Aorta (tissue), 5 donors: Measurements from ENCODE around the gene OR2D2. TPM values are rescaled to one million over a fixed set of nuclear protein-coding genes. Genes with fewer than 3 reads are reported as not detected.
"Not testable (repeated sequence)": the region's sequence is repeated elsewhere in the genome, so short reads cannot be mapped to it uniquely, and the experiment has no call there.

Experiments
- ATAC-seq: fragments of 200-7000 bp; cut with Tn5 transposase; one replicate; pipeline ENCODE4 v1.9.1; 2022; ENCODE audit warnings: moderate library complexity; ENCODE audit not compliant: low FRiP score
- DNase-seq, 2 donors: peaks; one replicate each; pipeline ENCODE4 v3.0.0-alpha.2; 2020
- H3K27ac ChIP-seq, 2 donors: one replicate each; pipeline ENCODE4 v1.5.1; 2013; ENCODE audit warnings: low read length in 2 of 2, mild to moderate bottlenecking in 2 of 2, moderate library complexity in 2 of 2, control low read depth in 1 of 2, inconsistent platforms in 1 of 2, low read depth in 1 of 2
- H3K27me3 ChIP-seq, 2 donors: one replicate each; pipeline ENCODE4 v1.6.1; 2013; ENCODE audit warnings: control low read depth in 1 of 2, low read length in 1 of 2, mild to moderate bottlenecking in 1 of 2, moderate library complexity in 1 of 2; ENCODE audit not compliant: insufficient read depth in 2 of 2, control insufficient read depth in 1 of 2
- H3K36me3 ChIP-seq, 2 donors: one replicate each; pipeline ENCODE4 v1.6.1; 2013; ENCODE audit warnings: control low read depth in 1 of 2, low read length in 1 of 2, mild to moderate bottlenecking in 1 of 2; ENCODE audit not compliant: insufficient read depth in 2 of 2, control insufficient read depth in 1 of 2
- H3K4me1 ChIP-seq, 2 donors: one replicate each; pipeline ENCODE4 v1.6.1; 2013; ENCODE audit warnings: low read length in 2 of 2, control low read depth in 1 of 2, mild to moderate bottlenecking in 1 of 2, moderate library complexity in 1 of 2; ENCODE audit not compliant: insufficient read depth in 2 of 2, control insufficient read depth in 1 of 2
- H3K4me3 ChIP-seq, 2 donors: one replicate each; pipeline ENCODE4 v1.5.1; 2013; ENCODE audit warnings: low read length in 2 of 2, control low read depth in 1 of 2, mild to moderate bottlenecking in 1 of 2
- H3K9me3 ChIP-seq: one replicate; pipeline ENCODE4 v1.6.1; 2013; ENCODE audit warnings: mild to moderate bottlenecking, low read length; ENCODE audit not compliant: control insufficient read depth
- WGBS, 2 donors: extraction: QIAGEN DNeasy Blood & Tissue Kit; methylation state at CpG; one replicate each; pipeline ENCODE4 v1.1.7; 2013; 5-methylcytosine and 5-hydroxymethylcytosine counted together
- intact Hi-C, 2 donors: fragments of 100-400 bp; cut with DNase I; formaldehyde crosslinking; loops; one replicate each; pipeline versions ENCODE4 v1.14.2 to v1.15.0; 2022
- polyA plus RNA-seq, 2 donors: library from polyadenylated mRNA; stranded (reverse); fragments of 200-250 nt; gene quantifications; one replicate each; pipeline ENCODE4 v1.2.3, GENCODE V29; 2013
- total RNA-seq, 2 donors: library from RNA; stranded (reverse); fragmentation: NEBNext Ultra II Directional; extraction: Animal tissue kit (Norgen Biotek cat#: 25700); gene quantifications; one replicate each; pipeline ENCODE4 v1.2.1, GENCODE V29; 2021
- donor health status: healthy with polysubstance abuse.
- donor health status: Bipolar disorder and iron deficiency.
- donor health status: DM: no; HTN: no; CAD: no.
- donor health status: DM: no; HTN: no; CAD: no.
- donor health status: DM: yes; HTN: yes; CAD: no.

OR2D2 gene
- total and polyA plus RNA-seq, 4 donors = not detected

DNA sequence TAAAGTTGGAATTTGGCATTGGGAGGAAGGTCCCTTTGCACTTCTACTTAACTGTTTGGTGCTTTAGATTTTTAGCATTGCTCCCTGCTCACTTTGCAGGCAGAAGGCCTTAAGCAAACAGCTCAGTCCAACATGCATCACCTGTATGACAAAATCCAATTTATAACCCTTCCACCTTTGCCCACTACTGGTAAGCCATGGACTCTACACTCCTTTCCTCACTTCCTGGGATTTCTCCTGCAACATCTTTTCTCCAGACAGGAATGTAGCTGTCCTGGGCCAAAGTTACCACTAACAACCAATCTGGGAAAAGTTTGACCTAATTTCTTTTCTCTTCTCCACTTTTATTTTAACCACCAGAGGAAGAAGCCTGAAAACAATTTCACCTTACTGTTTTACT is 1.8 kb upstream of the OR2D2 start:
- DNase-seq (no peak), ATAC-seq (no peak)
- no peak overlapping the region for H3K27ac ChIP-seq

DNA sequence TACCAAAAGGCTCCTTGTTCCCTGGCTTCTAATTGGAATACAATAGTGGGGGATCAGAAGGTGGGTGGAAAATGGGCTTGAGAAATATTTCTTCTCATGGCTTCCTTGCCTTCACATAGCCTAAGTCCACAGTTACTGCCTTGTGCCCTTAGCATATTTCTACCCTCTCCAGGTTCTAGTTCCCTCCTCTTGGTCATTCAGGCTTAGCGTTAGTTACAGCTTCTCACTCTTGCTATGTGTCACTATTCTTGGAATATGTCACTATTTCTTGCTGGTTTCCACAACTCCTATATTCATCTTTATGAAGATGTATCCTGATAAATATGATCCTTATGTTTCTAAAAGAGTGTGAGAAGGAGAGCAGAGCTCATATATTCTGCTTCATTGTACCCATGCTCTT is 2.5 kb downstream of the OR2D2 start:
- intact Hi-C loops = no loop called here
- no peaks in the 10 kb centered on the region for H3K9me3 ChIP-seq

More for the DNA sequence above, 1.8 kb upstream of the OR2D2 start:
- Histone ChIP-seq H3K4me3 (no peak overlapping the region), H3K4me1 (no peaks in the 10 kb centered on the region), H3K9me3 (no peaks in the 10 kb centered on the region), H3K36me3 (no peaks in the 10 kb centered on the region), H3K27me3 (no peaks in the 10 kb centered on the region)
- intact Hi-C loops = no loop called here

DNA sequence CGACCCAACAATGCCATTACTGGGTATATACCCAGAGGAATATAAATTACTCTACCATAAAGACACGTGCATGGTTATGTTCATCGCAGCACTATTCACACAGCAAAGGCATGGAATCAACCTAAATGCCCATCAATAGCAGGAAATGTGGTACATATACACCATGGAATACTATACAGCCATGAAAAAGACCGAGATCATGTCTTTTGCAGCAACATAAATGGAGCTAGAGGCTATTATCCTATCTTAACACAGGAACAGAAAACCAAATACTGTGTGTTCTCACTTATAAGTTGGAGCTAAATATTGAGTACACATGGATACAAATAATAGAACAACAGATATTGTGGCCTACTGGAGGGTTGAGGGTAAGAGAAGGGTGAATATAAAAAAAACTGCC is 3.5 kb downstream of the OR2D2 start:
- no peaks in the 10 kb centered on the region for H3K9me3 ChIP-seq
- no peaks in the 10 kb centered on the region for H3K27me3 ChIP-seq
- H3K36me3 ChIP-seq = no peaks in the 10 kb centered on the region
- intact Hi-C loops = no loop called here
- no peaks in the 10 kb centered on the region for H3K4me1 ChIP-seq
- DNase-seq (no peak), ATAC-seq (no peak)
- no peak overlapping the region for H3K4me3 ChIP-seq
- 81 to 91% methylated on average over 4 of the region's 4 CpGs for WGBS, 2 donors
- no peak overlapping the region for H3K27ac ChIP-seq

More for the DNA sequence above, 2.5 kb downstream of the OR2D2 start:
- Histone ChIP-seq H3K4me1 (no peaks in the 10 kb centered on the region), H3K4me3 (no peak overlapping the region), H3K36me3 (no peaks in the 10 kb centered on the region), H3K27ac (no peak overlapping the region), H3K27me3 (no peaks in the 10 kb centered on the region)
- DNase-seq (no peak), ATAC-seq (no peak)
- 75 to 82% methylated on average over 1 of the region's 1 CpG for WGBS, 2 donors

DNA sequence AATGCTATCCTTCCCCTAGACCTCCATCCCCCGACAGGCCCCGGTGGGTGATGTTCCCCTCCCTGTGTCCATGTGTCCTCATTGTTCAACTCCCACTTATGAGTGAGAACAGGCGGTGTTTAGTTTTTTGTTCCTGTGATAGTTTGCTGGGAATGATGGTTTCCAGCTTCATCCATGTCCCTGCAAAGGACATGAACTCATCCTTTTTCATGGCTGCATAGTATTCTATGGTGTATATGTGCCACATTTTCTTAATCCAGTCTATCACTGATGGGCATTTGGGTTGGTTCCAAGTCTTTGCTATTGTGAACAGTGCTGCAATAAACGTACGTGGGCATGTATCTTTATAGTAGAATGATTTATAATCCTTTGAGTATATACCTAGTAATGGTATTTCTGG is 4.6 kb downstream of the OR2D2 start:
- intact Hi-C loops, DNase-seq, H3K27ac ChIP-seq, H3K4me1 ChIP-seq, H3K9me3 ChIP-seq, H3K27me3 ChIP-seq, H3K36me3 ChIP-seq, ATAC-seq, H3K4me3 ChIP-seq: not testable (repeated sequence)
- 81 to 90% methylated on average over 5 of the region's 5 CpGs for WGBS, 2 donors

DNA sequence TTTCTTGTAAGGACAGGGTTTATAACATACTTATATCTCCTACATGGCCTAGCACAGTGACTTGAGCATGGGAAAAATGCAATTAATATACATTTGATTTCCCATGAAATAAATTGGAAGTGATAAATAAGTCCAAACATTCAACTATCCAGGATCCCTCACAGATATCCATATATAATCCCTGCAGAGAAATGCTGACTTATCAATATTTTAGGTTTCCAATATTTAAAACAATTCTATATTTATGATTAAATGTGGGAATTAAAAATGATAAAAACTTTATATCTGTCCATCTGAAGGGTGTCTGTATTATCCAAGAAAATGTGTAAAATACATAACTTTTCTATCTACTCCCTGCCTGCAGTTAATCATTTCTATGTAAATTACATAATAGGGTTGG is 9.5 kb downstream of the OR2D2 start:
- no peaks in the 10 kb centered on the region for H3K27me3 ChIP-seq
- no peaks in the 10 kb centered on the region for H3K9me3 ChIP-seq
- intact Hi-C loops = no loop called here
- no peaks in the 10 kb centered on the region for H3K36me3 ChIP-seq
- no peaks in the 10 kb centered on the region for H3K4me1 ChIP-seq
- DNase-seq (no peak), ATAC-seq (no peak)
- H3K4me3 ChIP-seq = no peak overlapping the region
- no peak overlapping the region for H3K27ac ChIP-seq

DNA sequence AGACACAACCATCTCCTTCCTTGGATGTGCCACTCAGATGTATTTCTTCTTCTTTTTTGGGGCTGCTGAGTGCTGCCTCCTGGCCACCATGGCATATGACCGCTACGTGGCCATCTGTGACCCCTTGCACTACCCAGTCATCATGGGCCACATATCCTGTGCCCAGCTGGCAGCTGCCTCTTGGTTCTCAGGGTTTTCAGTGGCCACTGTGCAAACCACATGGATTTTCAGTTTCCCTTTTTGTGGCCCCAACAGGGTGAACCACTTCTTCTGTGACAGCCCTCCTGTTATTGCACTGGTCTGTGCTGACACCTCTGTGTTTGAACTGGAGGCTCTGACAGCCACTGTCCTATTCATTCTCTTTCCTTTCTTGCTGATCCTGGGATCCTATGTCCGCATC is 15.4 kb downstream of the OR2D2 start:
- H3K27me3 ChIP-seq = no peaks in the 10 kb centered on the region
- WGBS, 2 donors = 77 to 87% methylated on average over 3 of the region's 3 CpGs
- no peak overlapping the region for H3K27ac ChIP-seq
- H3K4me1 ChIP-seq = no peaks in the 10 kb centered on the region
- no peak for ATAC-seq
- no peaks in the 10 kb centered on the region for H3K36me3 ChIP-seq
- no peak for DNase-seq
- H3K4me3 ChIP-seq = no peak overlapping the region
- peaks cover 1% of the 10 kb centered on the region for H3K9me3 ChIP-seq
- intact Hi-C loops = no loop called here

DNA sequence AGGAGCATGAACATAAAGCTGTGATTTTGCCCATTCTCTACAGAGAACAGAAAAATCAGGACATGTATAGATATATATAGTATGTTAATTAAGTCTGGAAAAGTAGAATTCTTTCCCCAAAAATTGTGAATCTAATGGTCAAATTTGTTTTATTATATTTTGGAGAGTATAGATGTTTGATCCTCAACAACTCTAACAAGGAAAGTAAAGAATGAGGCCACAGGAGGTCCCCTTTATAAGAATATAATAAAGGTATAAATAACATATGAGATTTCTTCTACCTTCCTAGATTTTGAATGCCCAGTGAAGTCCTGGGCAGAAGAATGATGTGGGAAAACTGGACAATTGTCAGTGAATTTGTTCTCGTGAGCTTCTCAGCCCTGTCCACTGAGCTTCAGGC is 16.0 kb downstream of the OR2D2 start, which contains the start of gene OR10A4:
Gene OR10A4, plus strand, starts transcription at position 301 of the 400 bp plus-strand sequence. Its CDS starts 23 bp downstream, at position 324.
- WGBS, 2 donors = 77 to 86% methylated on average over 1 of the region's 1 CpG
- no peaks in the 10 kb centered on the region for H3K27me3 ChIP-seq
- H3K27ac ChIP-seq = no peak within 1 kb of the TSS
- H3K4me1 ChIP-seq = no peaks in the 10 kb centered on the region
- DNase-seq = no peak
- H3K4me3 ChIP-seq = no peak within 1 kb of the TSS
- peaks cover 1% of the 10 kb centered on the region for H3K9me3 ChIP-seq
- no peaks in the 10 kb centered on the region for H3K36me3 ChIP-seq
- no peak for ATAC-seq
- intact Hi-C loops = no loop called here

DNA sequence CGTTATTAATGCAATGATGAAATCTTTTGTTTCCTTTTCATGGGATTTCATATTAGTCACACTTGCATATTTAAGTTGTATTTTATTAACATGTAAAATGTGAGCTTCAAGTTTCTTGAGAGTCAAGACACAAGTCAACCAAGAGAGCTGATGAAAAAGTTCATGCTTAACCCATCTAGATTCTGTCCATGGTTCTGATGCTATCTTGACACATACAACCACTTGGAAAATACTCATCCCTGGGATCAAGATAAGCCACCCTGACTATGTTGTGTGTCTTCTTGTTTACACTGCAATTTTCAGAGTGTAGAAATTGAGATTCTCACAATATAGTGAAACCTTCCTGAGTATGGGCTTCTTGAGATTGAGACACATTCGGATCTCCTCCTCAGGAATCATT is 16.5 kb downstream of the OR2D2 start:
- no peak overlapping the region for H3K27ac ChIP-seq
- no peak overlapping the region for H3K4me3 ChIP-seq
- DNase-seq = no peak
- H3K27me3 ChIP-seq = no peaks in the 10 kb centered on the region
- intact Hi-C loops = no loop called here
- 76 to 83% methylated on average over 2 of the region's 2 CpGs for WGBS, 2 donors
- no peaks in the 10 kb centered on the region for H3K4me1 ChIP-seq
- H3K9me3 ChIP-seq = peaks cover 1% of the 10 kb centered on the region
- no peak for ATAC-seq
- no peaks in the 10 kb centered on the region for H3K36me3 ChIP-seq

DNA sequence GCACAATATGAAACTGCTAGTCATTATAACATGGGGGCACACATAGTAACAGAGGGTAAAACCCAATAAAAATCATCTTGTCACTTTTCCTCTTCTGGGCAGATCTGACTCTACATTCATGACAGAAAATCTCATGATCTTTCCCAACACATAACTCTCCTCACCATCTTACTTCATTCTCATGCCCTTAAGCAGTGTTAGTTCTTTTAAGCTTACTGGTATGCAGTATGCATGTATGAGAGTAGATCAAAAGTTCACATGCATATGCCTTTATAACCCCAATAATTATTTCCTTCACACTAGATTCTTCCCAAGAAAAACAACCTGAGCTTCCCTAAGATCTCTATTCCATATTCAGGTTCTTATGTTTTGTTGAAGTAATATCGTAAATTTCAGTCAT is 21.0 kb downstream of the OR2D2 start:
- Histone ChIP-seq H3K4me3 (no peak overlapping the region), H3K36me3 (no peaks in the 10 kb centered on the region), H3K27me3 (no peaks in the 10 kb centered on the region), H3K4me1 (no peaks in the 10 kb centered on the region), H3K9me3 (no peaks in the 10 kb centered on the region), H3K27ac (no peak overlapping the region)
- ATAC-seq = no peak
- intact Hi-C loops = no loop called here
- 87 to 92% methylated on average over 1 of the region's 1 CpG for WGBS, 2 donors
- DNase-seq = no peak
